K562 (cell line): ENCODE measurements around the gene KLF2. TPM values are rescaled to one million over a fixed set of nuclear protein-coding genes. Genes with fewer than 3 reads are reported as not detected.

ENCODE experiments used
- polyA plus RNA-seq, 8 experiments: library from polyadenylated mRNA; depleted of rRNA in 4 of 8; stranded (reverse) in 5 of 8; unstranded in 3 of 8; fragments of >200 nt; fragmentation: Nextera tagmentation in 2 of 8; fragmentation: Illumina TruSeq in 1 of 8; extraction: Ambion mirVana in 2 of 8; extraction: Trizol in 1 of 8; gene quantifications; 2 replicates each; pipeline versions ENCODE4 v1.2.1 to v1.2.3, GENCODE V29; 2011 to 2014; ENCODE audit warnings: inconsistent platforms in 1 of 8, missing spikeins in 1 of 8
- total RNA-seq, 7 experiments: library from RNA; depleted of rRNA in 6 of 7; stranded (reverse); fragments of >200 nt in 6 of 7; fragmentation: Illumina TruSeq in 2 of 7; extraction: Trizol in 2 of 7; gene quantifications; 2 replicates each; pipeline versions ENCODE4 v1.2.1 to v1.2.3, GENCODE V29; 2011 to 2021; ENCODE audit warnings: low replicate concordance in 1 of 7
- TF ChIP-seq, protein P1 (sequence below): fragments of 200-600 bp; sonication (generic); IDR thresholded peaks from one replicate; pipeline ENCODE4 v1.6.1; 2012; ENCODE audit warnings: mild to moderate bottlenecking, low read depth, low read length, inconsistent platforms

The KLF2 gene
- total and polyA plus RNA-seq, 9 of the 15 experiments (the other 6 are each of a cell fraction or from before 2014, with no cell fraction given) = 0.07 to 0.71 TPM; not detected in 7

DNA sequence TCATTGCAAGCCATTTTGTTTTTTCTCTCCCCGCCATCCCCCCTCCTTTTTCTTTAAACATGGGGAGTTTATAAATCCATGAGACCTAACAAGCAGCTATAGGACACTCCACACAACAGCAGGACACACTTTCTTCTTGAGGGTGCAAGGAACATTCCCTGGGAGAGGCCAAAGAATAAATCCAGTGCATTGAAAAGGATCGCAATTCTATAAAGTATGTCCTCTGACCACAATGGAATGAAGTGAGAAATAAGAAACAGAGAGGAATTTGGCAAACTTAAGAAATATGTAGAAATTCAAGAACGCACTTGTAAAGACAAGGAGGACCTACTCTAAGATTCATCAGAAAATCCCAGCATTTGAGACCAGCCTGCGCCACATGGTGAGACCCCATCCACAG lies 11.9 kb downstream of the KLF2 start (continued):
- TF ChIP-seq, protein P1, sequence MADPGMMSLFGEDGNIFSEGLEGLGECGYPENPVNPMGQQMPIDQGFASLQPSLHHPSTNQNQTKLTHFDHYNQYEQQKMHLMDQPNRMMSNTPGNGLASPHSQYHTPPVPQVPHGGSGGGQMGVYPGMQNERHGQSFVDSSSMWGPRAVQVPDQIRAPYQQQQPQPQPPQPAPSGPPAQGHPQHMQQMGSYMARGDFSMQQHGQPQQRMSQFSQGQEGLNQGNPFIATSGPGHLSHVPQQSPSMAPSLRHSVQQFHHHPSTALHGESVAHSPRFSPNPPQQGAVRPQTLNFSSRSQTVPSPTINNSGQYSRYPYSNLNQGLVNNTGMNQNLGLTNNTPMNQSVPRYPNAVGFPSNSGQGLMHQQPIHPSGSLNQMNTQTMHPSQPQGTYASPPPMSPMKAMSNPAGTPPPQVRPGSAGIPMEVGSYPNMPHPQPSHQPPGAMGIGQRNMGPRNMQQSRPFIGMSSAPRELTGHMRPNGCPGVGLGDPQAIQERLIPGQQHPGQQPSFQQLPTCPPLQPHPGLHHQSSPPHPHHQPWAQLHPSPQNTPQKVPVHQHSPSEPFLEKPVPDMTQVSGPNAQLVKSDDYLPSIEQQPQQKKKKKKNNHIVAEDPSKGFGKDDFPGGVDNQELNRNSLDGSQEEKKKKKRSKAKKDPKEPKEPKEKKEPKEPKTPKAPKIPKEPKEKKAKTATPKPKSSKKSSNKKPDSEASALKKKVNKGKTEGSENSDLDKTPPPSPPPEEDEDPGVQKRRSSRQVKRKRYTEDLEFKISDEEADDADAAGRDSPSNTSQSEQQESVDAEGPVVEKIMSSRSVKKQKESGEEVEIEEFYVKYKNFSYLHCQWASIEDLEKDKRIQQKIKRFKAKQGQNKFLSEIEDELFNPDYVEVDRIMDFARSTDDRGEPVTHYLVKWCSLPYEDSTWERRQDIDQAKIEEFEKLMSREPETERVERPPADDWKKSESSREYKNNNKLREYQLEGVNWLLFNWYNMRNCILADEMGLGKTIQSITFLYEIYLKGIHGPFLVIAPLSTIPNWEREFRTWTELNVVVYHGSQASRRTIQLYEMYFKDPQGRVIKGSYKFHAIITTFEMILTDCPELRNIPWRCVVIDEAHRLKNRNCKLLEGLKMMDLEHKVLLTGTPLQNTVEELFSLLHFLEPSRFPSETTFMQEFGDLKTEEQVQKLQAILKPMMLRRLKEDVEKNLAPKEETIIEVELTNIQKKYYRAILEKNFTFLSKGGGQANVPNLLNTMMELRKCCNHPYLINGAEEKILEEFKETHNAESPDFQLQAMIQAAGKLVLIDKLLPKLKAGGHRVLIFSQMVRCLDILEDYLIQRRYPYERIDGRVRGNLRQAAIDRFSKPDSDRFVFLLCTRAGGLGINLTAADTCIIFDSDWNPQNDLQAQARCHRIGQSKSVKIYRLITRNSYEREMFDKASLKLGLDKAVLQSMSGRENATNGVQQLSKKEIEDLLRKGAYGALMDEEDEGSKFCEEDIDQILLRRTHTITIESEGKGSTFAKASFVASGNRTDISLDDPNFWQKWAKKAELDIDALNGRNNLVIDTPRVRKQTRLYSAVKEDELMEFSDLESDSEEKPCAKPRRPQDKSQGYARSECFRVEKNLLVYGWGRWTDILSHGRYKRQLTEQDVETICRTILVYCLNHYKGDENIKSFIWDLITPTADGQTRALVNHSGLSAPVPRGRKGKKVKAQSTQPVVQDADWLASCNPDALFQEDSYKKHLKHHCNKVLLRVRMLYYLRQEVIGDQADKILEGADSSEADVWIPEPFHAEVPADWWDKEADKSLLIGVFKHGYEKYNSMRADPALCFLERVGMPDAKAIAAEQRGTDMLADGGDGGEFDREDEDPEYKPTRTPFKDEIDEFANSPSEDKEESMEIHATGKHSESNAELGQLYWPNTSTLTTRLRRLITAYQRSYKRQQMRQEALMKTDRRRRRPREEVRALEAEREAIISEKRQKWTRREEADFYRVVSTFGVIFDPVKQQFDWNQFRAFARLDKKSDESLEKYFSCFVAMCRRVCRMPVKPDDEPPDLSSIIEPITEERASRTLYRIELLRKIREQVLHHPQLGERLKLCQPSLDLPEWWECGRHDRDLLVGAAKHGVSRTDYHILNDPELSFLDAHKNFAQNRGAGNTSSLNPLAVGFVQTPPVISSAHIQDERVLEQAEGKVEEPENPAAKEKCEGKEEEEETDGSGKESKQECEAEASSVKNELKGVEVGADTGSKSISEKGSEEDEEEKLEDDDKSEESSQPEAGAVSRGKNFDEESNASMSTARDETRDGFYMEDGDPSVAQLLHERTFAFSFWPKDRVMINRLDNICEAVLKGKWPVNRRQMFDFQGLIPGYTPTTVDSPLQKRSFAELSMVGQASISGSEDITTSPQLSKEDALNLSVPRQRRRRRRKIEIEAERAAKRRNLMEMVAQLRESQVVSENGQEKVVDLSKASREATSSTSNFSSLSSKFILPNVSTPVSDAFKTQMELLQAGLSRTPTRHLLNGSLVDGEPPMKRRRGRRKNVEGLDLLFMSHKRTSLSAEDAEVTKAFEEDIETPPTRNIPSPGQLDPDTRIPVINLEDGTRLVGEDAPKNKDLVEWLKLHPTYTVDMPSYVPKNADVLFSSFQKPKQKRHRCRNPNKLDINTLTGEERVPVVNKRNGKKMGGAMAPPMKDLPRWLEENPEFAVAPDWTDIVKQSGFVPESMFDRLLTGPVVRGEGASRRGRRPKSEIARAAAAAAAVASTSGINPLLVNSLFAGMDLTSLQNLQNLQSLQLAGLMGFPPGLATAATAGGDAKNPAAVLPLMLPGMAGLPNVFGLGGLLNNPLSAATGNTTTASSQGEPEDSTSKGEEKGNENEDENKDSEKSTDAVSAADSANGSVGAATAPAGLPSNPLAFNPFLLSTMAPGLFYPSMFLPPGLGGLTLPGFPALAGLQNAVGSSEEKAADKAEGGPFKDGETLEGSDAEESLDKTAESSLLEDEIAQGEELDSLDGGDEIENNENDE = no peak
- TF ChIP-seq, all 486 proteins: peak for 0
